H1 (cell line): ENCODE results near the gene SPEM1.

Experiments used
- CHD7 ChIP-seq: fragments of 300-600 bp; sonication (generic); IDR thresholded peaks from 2 replicates; pipeline ENCODE4 v1.7.1; 2012; ENCODE audit warnings: low read length, moderate library complexity, mild to moderate bottlenecking, inconsistent platforms; ENCODE audit not compliant: insufficient replicate concordance
- CTCF ChIP-seq, 3 experiments: IDR thresholded peaks; 1 replicate in 2 of 3; 2 replicates in 1 of 3; pipeline versions ENCODE4 v1.5.1 to v1.6.1; 2011; ENCODE audit warnings: low read length in 3 of 3, mild to moderate bottlenecking in 3 of 3, inconsistent platforms in 2 of 3, low read depth in 1 of 3, moderate library complexity in 1 of 3; ENCODE audit not compliant: insufficient read depth in 1 of 3; ENCODE audit errors: control extremely low read depth in 1 of 3
- EZH2 ChIP-seq: fragments of 200-600 bp; sonication (generic); IDR thresholded peaks from 2 replicates; pipeline ENCODE4 v1.7.1; 2012; ENCODE audit warnings: low read depth, mild to moderate bottlenecking, moderate library complexity, low read length, inconsistent platforms; ENCODE audit not compliant: severe bottlenecking
- JUN ChIP-seq: IDR thresholded peaks from 2 replicates; pipeline ENCODE4 v1.6.1; 2011; ENCODE audit warnings: low read depth, mild to moderate bottlenecking, improper control_type of control experiment, low read length
- POLR2A ChIP-seq, 2 experiments: IDR thresholded peaks; 1 replicate in 1 of 2; 2 replicates in 1 of 2; pipeline ENCODE4 v1.6.1; 2011; ENCODE audit warnings: low read depth in 2 of 2, low read length in 2 of 2, mild to moderate bottlenecking in 2 of 2; ENCODE audit errors: control extremely low read depth in 1 of 2
- RAD21 ChIP-seq, 2 experiments: IDR thresholded peaks in 1 of 2; conservative IDR thresholded peaks in 1 of 2; 2 replicates each; pipeline ENCODE4 v1.6.1; 2011; ENCODE audit warnings: low read depth in 2 of 2, low read length in 2 of 2, improper control_type of control experiment in 1 of 2, inconsistent platforms in 1 of 2, mild to moderate bottlenecking in 1 of 2, moderate library complexity in 1 of 2
- RBBP5 ChIP-seq: IDR thresholded peaks from 2 replicates; pipeline ENCODE4 v1.7.1; 2012; ENCODE audit warnings: low read depth, mild to moderate bottlenecking, inconsistent platforms, low read length, moderate library complexity, borderline replicate concordance
- RNF2 ChIP-seq: fragments of 200-900, 300-1000 bp; sonication (generic); IDR thresholded peaks from 2 replicates; pipeline ENCODE4 v1.7.1; 2016; ENCODE audit warnings: borderline replicate concordance, low read depth, mild to moderate bottlenecking, antibody characterized with exemption, low read length; ENCODE audit not compliant: poor library complexity, severe bottlenecking; ENCODE audit errors: missing control alignments
- SIN3A ChIP-seq, 2 experiments: IDR thresholded peaks in 1 of 2; conservative IDR thresholded peaks in 1 of 2; 2 replicates each; pipeline ENCODE4 v1.6.1; 2011 to 2012; ENCODE audit warnings: low read length in 2 of 2, improper control_type of control experiment in 1 of 2, low read depth in 1 of 2, mild to moderate bottlenecking in 1 of 2
- TEAD4 ChIP-seq: IDR thresholded peaks from 2 replicates; pipeline ENCODE4 v1.6.1; 2012; ENCODE audit warnings: low read depth, low read length, inconsistent platforms, mixed read lengths

GRCh38 chr17:7382901-7383300 is 37.2 kb upstream of the SPEM1 start:
- no peak for TF ChIP-seq CTCF (IDR thresholded peaks at IDR 0.05; ENCODE audit: control extremely low read depth in 1 of 3, insufficient read depth in 1 of 3, low read depth in 1 of 3, low read length in 3 of 3)
- no peak; a peak in 1 of 3 replicates for TF ChIP-seq POLR2A (IDR thresholded peaks at IDR 0.05; ENCODE audit: control extremely low read depth in 1 of 2, low read depth in 2 of 2, low read length in 2 of 2)
- TF ChIP-seq EZH2 = no peak
- no peak for TF ChIP-seq RBBP5
- no peak for TF ChIP-seq SIN3A (conservative IDR thresholded peaks at IDR 0.05 in 1 of 2, IDR thresholded peaks at IDR 0.05 in 1 of 2; ENCODE audit: low read depth in 1 of 2, low read length in 2 of 2)
- no peak for TF ChIP-seq TEAD4
- TF ChIP-seq CHD7 = no peak
- no peak for TF ChIP-seq RAD21 (IDR thresholded peaks at IDR 0.05 in 1 of 2, conservative IDR thresholded peaks at IDR 0.05 in 1 of 2; ENCODE audit: low read depth in 2 of 2, low read length in 2 of 2)
- no peak for TF ChIP-seq JUN
- TF ChIP-seq RNF2 = no peak
